Measurements from ENCODE around the gene ALDH8A1.

ALDH8A1 gene

DNA sequence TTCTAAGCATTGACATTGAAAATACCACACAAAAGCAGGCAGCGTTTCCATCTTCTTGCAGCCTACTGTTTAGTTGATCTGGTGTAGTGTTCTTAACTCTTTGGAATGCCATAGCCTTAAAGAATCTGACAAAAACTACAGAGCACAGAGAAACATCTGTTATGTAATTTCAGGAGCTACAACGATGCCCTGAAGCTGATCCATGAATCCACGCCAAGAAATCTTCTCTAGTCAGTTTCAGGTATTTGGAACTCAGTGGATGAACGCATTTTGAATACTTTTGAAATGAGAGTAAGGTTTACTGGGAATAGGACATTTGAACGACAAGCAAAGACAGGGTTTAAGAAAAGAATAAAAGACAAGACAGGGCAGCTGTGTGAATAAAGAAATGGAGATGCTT lies 17.8 kb downstream of the ALDH8A1 start:
- in situ Hi-C loops (cut with HindIII; ENCODE audit: low pct_ligation_motif_present, low sequenced_read_pairs): no loop called here
- Histone ChIP-seq H3K36me3 (replicated peaks) (no peaks in the 10 kb centered on the region), H3K27ac (no peak overlapping the region), H3K4me3 (ENCODE audit: low read depth, low read length) (no peak overlapping the region), H3K27me3 (replicated peaks) (no peaks in the 10 kb centered on the region)
- TF ChIP-seq, protein P1, sequence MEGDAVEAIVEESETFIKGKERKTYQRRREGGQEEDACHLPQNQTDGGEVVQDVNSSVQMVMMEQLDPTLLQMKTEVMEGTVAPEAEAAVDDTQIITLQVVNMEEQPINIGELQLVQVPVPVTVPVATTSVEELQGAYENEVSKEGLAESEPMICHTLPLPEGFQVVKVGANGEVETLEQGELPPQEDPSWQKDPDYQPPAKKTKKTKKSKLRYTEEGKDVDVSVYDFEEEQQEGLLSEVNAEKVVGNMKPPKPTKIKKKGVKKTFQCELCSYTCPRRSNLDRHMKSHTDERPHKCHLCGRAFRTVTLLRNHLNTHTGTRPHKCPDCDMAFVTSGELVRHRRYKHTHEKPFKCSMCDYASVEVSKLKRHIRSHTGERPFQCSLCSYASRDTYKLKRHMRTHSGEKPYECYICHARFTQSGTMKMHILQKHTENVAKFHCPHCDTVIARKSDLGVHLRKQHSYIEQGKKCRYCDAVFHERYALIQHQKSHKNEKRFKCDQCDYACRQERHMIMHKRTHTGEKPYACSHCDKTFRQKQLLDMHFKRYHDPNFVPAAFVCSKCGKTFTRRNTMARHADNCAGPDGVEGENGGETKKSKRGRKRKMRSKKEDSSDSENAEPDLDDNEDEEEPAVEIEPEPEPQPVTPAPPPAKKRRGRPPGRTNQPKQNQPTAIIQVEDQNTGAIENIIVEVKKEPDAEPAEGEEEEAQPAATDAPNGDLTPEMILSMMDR (IDR thresholded peaks at IDR 0.05; ENCODE audit: low read depth, low read length, missing control alignments): no peak
- DNase-seq: no peak

DNA sequence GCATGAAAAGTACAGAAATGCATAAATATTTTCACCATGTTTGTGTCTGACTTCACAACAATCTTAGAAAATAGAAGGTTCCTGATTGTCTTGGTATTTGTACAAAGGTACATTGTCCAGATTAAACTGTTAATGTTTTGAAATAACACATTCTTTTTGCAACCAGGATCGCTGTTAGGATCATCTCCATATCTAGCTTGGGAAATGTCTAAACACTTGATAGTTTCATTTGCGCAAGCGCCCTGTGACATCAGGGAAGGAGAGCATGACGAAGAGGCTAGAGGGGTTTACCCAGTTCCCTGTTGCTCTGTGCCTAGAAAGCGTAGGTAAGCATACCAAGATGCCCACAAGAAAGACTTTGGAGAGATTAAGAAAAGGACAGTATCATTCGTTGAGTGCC lies 19.4 kb downstream of the ALDH8A1 start:
- no peak for DNase-seq
- H3K27ac ChIP-seq: no peak overlapping the region
- TF ChIP-seq, protein P1 (IDR thresholded peaks at IDR 0.05; ENCODE audit: low read depth, low read length, missing control alignments): no peak
- H3K36me3 ChIP-seq (replicated peaks): no peaks in the 10 kb centered on the region
- H3K27me3 ChIP-seq (replicated peaks): no peaks in the 10 kb centered on the region
- in situ Hi-C loops (cut with HindIII; ENCODE audit: low pct_ligation_motif_present, low sequenced_read_pairs): no loop called here
- H3K4me3 ChIP-seq (ENCODE audit: low read depth, low read length): no peak overlapping the region

DNA sequence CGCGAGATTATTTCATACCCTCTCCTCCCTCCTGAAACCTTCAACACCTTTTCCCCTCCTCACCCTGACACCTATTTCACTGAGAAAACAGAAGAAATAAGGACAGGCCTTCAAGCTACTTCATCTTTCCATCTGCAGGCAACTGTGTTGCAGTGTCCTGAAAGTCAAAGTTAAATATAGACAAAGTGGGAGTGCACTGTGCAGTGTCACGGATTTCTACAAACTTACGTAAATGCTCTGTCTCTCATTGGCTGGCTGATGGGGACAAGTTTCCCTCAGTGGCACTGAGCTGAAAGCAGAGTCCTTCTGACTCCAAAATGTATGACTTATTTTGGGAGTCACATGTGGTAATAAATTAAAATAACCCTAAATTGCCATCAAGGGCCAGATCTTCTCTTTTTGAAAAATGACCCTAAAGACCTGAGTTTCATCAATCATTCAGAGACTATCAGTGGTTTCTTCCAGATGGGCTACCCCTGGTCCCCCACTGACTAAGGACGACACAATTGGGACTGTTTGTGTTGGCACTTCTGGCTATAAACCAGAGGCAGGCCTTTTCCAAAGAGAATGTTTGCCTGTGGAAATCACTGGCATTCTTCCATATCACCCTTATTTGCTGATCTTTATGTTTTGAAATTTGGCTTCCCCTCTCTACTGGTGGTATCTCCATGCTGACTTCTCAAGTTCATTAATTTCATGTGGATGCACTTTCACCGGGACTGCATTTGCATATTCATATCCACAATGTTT lies 21.6 kb downstream of the ALDH8A1 start:
- no peak for DNase-seq
- no peaks in the 10 kb centered on the region for H3K27me3 ChIP-seq (replicated peaks)
- no peak overlapping the region for H3K27ac ChIP-seq
- H3K36me3 ChIP-seq (replicated peaks): no peaks in the 10 kb centered on the region
- no peak overlapping the region for H3K4me3 ChIP-seq (ENCODE audit: low read depth, low read length)
- TF ChIP-seq, protein P1 (IDR thresholded peaks at IDR 0.05; ENCODE audit: low read depth, low read length, missing control alignments): no peak
- in situ Hi-C loops (cut with HindIII; ENCODE audit: low pct_ligation_motif_present, low sequenced_read_pairs): no loop called here

DNA sequence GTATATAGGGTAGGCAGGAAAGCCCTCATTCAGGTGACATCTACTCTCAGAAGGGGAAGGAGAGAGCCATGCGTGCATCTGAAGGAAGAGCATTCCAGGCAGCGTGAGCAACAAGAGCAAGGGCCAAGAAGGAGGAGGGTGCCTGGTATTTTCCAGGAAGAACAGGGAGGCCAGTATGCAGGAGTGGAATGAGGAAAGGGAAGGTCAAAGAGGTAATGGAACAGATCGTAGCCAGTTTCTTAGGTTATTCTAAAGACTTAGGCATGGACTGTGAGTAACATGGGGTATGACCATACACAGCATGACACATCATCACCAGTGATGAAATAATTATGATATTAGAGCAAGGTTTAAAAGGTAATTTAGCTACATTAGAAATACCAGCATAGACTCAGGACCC lies 24.1 kb downstream of the ALDH8A1 start:
- Histone ChIP-seq H3K27me3 (replicated peaks) (no peaks in the 10 kb centered on the region), H3K4me3 (ENCODE audit: low read depth, low read length) (no peak overlapping the region), H3K36me3 (replicated peaks) (no peaks in the 10 kb centered on the region), H3K27ac (no peak overlapping the region)
- in situ Hi-C loops (cut with HindIII; ENCODE audit: low pct_ligation_motif_present, low sequenced_read_pairs): no loop called here
- TF ChIP-seq, protein P1 (IDR thresholded peaks at IDR 0.05; ENCODE audit: low read depth, low read length, missing control alignments): no peak
- no peak for DNase-seq

DNA sequence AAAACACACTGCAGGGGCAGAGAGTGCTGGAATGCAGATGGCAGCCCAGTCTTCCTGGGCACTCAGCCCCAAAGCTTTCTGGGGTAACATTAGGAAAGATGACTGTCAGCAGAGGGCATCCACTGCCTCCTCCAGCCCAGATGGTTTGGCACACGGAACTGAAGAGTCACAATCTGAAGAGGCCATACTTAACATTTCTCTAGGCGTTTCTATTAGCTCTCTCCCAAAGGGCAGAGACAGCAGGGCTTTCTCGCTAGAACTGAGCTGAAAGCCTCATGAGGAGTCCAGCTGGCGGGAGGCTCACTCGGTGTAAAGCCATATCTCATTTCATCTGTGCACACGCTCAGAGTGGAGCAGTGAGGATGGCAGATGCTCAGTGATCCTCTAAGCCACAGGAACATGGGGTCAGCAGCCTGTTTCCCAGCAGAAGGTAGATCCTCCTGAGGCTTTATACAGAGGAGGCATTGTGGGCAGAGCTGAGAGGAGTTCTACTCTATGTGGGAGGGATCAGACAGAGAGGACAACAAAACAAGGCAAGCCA lies 28.1 kb downstream of the ALDH8A1 start:
- in situ Hi-C loops (cut with HindIII; ENCODE audit: low pct_ligation_motif_present, low sequenced_read_pairs): no loop called here
- DNase-seq: no peak
- H3K27me3 ChIP-seq (replicated peaks): no peaks in the 10 kb centered on the region
- no peak overlapping the region for H3K4me3 ChIP-seq (ENCODE audit: low read depth, low read length)
- TF ChIP-seq, protein P1 (IDR thresholded peaks at IDR 0.05; ENCODE audit: low read depth, low read length, missing control alignments): no peak
- no peaks in the 10 kb centered on the region for H3K36me3 ChIP-seq (replicated peaks)
- H3K27ac ChIP-seq: no peak overlapping the region

DNA sequence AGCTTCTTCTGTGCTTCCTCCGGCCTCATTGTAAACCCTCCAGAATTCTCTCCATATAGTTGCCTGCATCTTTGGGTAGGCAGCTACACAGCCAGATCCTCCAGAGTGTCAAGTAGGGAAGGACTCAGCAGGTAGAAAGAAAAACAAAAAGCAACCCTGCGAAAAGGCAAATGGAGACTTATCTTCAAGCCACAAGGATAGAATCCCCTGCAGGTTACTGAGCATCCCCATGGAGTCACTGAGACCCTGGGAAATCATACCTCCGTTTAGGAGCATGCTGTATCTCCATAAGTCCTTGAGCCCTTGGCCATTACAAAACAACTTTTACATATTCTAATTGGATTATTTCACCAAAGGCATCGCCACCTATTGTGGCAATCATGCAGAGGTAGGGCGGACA lies 28.6 kb downstream of the ALDH8A1 start:
- H3K4me3 ChIP-seq (ENCODE audit: low read depth, low read length): no peak overlapping the region
- in situ Hi-C loops (cut with HindIII; ENCODE audit: low pct_ligation_motif_present, low sequenced_read_pairs): no loop called here
- TF ChIP-seq, protein P1 (IDR thresholded peaks at IDR 0.05; ENCODE audit: low read depth, low read length, missing control alignments): no peak
- DNase-seq: no peak
- no peaks in the 10 kb centered on the region for H3K36me3 ChIP-seq (replicated peaks)
- H3K27ac ChIP-seq: no peak overlapping the region
- no peaks in the 10 kb centered on the region for H3K27me3 ChIP-seq (replicated peaks)
